Endothelial cell (in vitro differentiated cells): ENCODE measurements around the gene AQP5. TPM values are rescaled to one million over a fixed set of nuclear protein-coding genes. Genes with fewer than 3 reads are reported as not detected.

Source experiments
- DNase-seq: peaks from one replicate; pipeline ENCODE4 v3.0.0; 2021; ENCODE audit warnings: low spot score
- H3K27ac Mint-ChIP-seq: one replicate; pipeline ENCODE4 v1.8.0; 2021; ENCODE audit warnings: mixed read lengths, inconsistent platforms; ENCODE audit not compliant: unreplicated experiment
- H3K27me3 Mint-ChIP-seq: one replicate; pipeline ENCODE4 v1.8.0; 2021; ENCODE audit warnings: mild to moderate bottlenecking, moderate library complexity, mixed read lengths, inconsistent platforms; ENCODE audit not compliant: unreplicated experiment
- H3K36me3 Mint-ChIP-seq: one replicate; pipeline ENCODE4 v1.8.0; 2021; ENCODE audit warnings: mild to moderate bottlenecking, low read depth, mixed read lengths, inconsistent platforms; ENCODE audit not compliant: unreplicated experiment
- H3K4me1 Mint-ChIP-seq: one replicate; pipeline ENCODE4 v1.8.0; 2021; ENCODE audit warnings: mild to moderate bottlenecking, mixed read lengths, inconsistent platforms; ENCODE audit not compliant: unreplicated experiment
- H3K4me3 Mint-ChIP-seq: one replicate; pipeline ENCODE4 v1.8.0; 2021; ENCODE audit warnings: mild to moderate bottlenecking, mixed read lengths, inconsistent platforms; ENCODE audit not compliant: unreplicated experiment
- H3K9me3 Mint-ChIP-seq: one replicate; pipeline ENCODE4 v1.8.0; 2021; ENCODE audit warnings: mixed read lengths, inconsistent platforms; ENCODE audit not compliant: unreplicated experiment
- CTCF ChIP-seq: fragments of 200-600 bp; sonication (generic); IDR thresholded peaks from one replicate; pipeline ENCODE4 v1.5.0; 2021; ENCODE audit warnings: antibody characterized with exemption; ENCODE audit not compliant: unreplicated experiment
- total RNA-seq: library from RNA; stranded (reverse); fragmentation: NEBNext Ultra II Directional; extraction: Animal tissue kit (Norgen Biotek cat#: 25700); gene quantifications from one replicate; pipeline ENCODE4 v1.2.1, GENCODE V29; 2021; ENCODE audit not compliant: unreplicated experiment

Gene AQP5
- total RNA-seq, 1 donor from 2014 or later = 0.26 TPM

DNA sequence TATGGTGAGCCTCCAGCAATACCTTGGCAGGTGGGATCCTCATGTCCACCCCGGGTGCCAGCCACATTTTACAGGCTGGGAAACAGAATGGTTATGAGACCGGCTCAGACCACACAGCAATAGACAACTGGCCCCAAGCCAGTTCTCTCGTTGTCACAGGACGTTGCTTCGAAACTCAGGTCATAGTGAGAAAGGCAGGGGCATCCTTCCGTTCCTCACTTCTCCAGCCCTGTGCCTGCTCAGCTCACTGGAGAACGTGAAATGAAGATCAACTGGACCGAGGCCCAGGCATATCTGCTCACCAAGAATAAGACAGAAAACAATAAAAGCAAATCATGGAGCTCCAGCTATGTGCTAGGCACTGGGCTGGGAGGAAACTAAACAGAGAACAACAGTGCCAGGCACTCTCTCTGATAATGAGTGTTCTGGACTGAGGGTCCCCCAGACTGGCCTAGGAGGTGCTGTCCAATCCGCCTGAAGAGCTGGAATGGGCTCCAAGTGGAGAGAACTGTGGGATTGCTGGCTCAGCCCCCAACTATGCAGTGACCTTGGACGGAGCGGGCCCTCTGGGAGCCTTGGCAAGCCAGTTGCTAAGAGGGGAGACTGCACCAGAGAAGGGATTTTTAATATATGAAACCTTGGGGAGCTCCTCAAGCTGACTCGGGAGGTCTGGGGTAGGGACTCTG lies 39.2 kb upstream of the AQP5 start:
- Mint-ChIP-seq H3K27ac (no peak overlapping the region), H3K36me3 (no peaks in the 10 kb centered on the region), H3K27me3 (no peaks in the 10 kb centered on the region), H3K4me1 (no peaks in the 10 kb centered on the region), H3K9me3 (no peaks in the 10 kb centered on the region), H3K4me3 (no peak overlapping the region)
- no peak for DNase-seq
- TF ChIP-seq CTCF = no peak

DNA sequence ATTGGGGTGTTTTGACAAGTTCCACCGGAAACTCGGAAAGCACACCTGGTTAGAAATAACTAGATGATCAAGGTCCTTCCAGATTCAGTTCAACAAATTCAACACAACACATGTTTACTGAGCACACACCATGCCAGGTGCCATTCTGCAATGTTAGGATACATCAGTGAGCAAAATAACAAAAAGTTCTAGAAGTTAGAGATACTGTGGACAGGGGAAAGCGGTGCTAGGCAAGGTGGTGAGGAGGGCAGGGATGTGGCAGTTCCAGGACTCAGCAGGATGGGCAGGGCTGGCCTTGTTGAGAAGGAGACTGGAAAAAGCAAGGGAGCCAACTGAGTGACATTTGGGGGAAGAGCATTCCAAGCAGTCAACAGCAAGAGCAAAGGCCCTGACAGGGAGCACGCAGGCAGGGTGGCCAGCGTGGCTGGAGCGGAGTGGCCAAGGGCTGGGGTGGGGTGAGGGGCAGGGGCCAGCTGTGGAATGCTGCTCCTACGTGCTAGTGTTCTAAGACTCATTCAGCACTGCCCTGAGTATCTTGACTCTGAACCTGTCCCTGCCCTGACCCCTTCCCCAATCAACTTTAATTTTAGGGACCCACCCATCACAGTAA lies 38.5 kb upstream of the AQP5 start:
- no peak overlapping the region for H3K27ac Mint-ChIP-seq
- no peaks in the 10 kb centered on the region for H3K27me3 Mint-ChIP-seq
- H3K4me1 Mint-ChIP-seq = no peaks in the 10 kb centered on the region
- H3K36me3 Mint-ChIP-seq = no peaks in the 10 kb centered on the region
- DNase-seq = no peak
- no peaks in the 10 kb centered on the region for H3K9me3 Mint-ChIP-seq
- no peak overlapping the region for H3K4me3 Mint-ChIP-seq
- no peak for TF ChIP-seq CTCF

DNA sequence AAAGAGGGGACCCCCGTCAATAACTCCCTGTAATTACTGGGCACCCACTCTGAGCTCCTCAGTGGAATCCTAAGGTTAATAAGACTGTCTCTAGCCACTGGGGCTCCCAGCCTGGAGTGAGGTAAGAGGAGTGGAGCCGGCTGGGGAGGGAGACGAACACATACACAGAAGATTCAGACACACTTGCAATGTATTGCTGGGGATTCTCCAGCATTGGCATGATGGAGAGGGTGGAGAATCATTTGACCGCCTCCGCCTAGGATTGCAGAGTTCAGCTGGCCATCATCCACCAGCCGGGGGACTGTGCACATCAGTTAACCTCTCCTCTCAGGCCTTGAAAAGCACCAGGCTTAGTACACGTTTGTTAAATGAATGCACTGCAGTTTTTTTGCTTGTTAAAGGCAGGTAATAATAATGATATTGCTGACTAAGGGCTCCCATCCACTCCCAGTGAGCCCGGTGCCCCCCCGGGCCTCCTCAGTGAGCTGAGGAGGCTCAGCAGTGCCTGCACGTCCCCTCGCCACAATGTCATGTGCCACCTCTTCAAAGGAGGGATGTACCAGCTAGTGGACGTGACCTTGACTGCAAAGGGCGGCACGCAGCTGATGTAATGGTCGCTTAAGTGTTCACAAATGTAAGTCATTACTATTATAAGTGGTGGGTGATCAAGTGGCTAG lies 37.7 kb upstream of the AQP5 start:
- Mint-ChIP-seq H3K27me3 (peaks cover 1% of the 10 kb centered on the region), H3K4me1 (no peaks in the 10 kb centered on the region), H3K4me3 (no peak overlapping the region), H3K36me3 (no peaks in the 10 kb centered on the region), H3K27ac (no peak overlapping the region), H3K9me3 (no peaks in the 10 kb centered on the region)
- DNase-seq = no peak
- TF ChIP-seq CTCF = no peak

- Mint-ChIP-seq H3K27ac (no peak overlapping the region), H3K9me3 (no peaks in the 10 kb centered on the region), H3K4me1 (no peaks in the 10 kb centered on the region), H3K4me3 (no peak overlapping the region), H3K36me3 (no peaks in the 10 kb centered on the region), H3K27me3 (peaks cover 1% of the 10 kb centered on the region)
- TF ChIP-seq CTCF = no peak
- no peak for DNase-seq
Measured at GRCh38 chr12:49924628-49925246, 36.9 kb upstream of the AQP5 start.
